ENCODE results near the gene DEPDC1.
"Not testable (repeated sequence)": the region's sequence is repeated elsewhere in the genome, so short reads cannot be mapped to it uniquely, and the experiment has no call there.

The DEPDC1 gene

DNA sequence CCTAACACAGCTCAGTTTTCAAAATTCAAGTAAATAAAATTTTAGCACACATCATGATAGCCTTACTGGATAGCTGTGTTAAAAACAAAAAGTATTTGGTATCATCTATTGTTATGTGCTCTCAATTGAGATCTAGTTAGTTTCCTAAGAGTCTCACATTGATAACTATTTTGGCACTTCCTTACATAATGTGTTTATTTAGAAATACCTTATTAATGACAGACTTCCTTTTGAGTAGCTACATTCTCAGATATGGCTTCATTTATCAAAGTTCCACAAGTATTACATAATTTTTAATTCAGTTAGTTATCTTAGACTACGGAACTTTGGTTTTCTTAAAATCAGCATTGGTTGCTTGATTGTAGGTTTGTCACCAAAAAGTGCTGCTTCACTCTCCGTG is 20.3 kb downstream of the DEPDC1 start:
- not testable (repeated sequence) for DNase-seq (ENCODE audit: low spot score)

DNA sequence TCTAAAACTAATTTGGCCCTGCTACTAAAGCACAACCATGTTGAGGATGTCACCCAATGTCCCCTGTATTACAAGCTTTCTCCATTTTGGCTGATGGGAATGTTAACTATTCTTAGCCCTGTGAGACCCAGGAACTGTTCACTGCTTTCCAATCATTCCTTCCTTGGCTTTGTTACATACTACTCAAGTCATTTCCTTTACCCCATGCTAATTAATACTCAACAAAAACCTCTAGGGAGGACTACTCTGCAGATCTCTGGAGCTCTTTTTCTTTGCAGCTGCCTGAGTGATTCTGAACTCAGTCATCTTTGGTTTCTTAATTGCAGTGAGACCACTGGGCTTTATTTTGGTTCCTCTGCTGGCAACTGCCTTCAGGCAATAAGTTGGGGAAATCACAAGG is 23.8 kb downstream of the DEPDC1 start:
- DNase-seq (ENCODE audit: low spot score) = no peak

DNA sequence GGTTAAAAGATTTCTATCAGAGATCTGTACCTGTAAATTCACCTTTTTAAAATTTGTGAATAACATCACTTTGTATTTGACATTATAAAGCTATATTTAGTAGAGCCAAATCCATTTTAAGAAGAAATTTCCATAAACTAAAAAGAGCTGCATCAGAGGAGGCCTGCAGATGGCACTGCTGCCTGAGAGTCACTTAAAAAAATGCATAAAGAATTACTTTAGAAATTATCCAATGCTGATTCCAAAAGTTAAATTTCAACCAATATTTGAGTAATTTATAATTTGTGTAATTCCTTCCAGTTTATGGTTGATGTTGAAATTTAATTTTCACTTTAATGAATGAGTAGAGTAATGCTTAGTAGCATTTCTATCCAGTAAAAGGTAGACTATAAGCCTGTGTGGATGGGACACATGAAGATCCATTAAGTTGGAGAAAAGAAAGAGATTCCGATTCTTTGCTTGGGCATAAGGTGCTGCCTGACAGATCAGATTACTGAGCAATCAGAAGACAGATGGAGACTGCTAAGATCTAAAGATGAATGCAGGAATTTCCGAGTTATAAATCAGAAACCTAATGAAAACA is 26.4 kb downstream of the DEPDC1 start:
- peak; percentile 17 for DNase-seq (ENCODE audit: low spot score)

DNA sequence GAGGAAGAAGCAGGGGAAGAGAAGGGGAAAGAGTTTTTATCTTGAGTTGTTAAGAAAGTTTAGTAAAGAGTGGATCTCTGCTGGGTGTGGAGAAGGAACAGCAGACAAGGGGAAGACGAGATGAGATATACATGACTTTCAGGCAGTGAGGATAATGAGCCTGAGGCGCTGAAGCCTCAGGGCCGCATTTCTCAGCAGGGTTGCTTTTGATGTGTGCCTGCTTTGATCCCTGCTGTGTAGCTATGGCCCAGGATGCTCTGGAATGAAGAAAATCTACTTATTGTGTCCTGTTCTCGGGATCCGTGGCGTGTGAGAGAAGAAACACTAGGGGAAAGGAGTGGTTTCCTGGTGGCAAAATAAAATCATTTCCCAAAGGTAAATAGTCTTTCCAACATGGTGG is 32.0 kb downstream of the DEPDC1 start:
- DNase-seq (ENCODE audit: low spot score) = no peak

DNA sequence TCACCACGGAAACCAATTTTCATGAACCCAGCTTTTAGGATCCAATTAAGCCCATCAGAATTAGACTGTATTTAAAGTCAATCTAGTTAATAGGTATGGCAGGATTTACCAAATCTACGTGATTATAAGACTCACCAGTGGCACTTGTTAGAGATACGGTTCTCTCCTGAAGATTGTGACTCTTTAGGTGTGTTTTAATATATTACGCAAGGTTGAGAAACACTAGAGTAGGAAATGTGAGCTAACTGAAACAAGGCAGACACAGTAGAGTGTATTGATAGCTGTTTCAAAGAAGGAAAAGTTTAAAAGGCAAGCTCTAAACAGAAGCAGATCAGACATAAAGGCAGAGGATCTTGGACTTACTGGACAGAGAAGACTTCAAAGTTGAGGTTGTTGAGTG is 35.9 kb downstream of the DEPDC1 start:
- no peak for DNase-seq (ENCODE audit: low spot score)

DNA sequence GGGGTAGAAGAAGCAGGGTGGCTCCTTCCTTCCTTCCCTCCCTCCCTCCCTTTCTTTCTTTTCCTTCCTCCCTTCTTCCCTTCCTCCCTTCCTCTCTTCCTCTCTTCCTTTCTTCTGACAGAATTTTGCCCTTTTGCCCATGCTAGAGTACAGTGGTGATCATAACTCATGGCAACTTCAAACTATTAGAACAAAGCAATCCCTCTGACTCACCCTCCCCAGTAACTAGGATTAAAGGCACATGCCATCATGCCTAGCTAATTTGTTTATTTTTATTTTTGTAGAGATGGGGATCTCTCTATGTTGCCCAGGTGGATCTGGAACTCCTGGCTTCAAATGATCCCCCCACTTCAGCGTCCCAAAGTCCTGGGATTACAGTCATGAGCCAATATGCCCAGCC is 37.1 kb downstream of the DEPDC1 start:
- peak; percentile 2 for DNase-seq (ENCODE audit: low spot score)

DNA sequence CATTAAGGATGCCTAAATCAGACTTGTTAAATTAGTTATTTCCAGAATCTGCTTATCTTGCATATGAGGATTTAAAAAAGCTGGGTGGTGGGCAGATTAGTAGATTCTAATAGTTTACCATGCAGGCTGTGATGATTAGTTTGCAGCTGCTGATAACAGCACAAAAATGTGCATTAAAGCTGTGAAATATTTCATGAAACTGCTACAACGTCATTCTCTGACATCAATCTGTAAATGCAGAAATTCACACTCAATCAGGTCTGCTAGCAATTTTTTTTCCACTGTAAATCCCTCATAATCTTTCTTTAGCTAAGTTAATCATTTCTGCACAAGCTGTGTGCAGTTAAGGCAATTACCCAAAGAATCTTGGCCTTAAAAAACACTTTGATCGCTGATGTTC is 37.8 kb downstream of the DEPDC1 start:
- DNase-seq (ENCODE audit: low spot score) = no peak

DNA sequence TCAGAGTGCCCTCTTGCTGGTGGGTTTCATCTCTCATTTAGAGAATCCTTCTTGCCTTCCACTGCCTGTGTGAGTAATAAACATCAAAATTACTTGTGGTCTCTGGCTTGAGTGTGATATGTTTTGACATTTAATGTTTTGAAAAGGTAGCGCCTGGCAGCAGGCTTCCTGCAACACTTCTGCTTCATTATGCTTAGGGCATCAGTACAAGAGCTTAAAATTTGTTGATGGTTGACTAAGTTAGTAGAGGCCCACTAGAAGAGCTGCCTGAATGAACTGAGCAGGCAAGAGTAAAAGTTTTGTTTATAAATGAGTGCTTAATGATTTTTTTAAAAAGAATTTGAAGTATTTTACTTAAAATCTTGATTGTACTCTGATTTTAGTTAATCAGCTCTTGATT is 40.7 kb downstream of the DEPDC1 start:
- no peak for DNase-seq (ENCODE audit: low spot score)

DNA sequence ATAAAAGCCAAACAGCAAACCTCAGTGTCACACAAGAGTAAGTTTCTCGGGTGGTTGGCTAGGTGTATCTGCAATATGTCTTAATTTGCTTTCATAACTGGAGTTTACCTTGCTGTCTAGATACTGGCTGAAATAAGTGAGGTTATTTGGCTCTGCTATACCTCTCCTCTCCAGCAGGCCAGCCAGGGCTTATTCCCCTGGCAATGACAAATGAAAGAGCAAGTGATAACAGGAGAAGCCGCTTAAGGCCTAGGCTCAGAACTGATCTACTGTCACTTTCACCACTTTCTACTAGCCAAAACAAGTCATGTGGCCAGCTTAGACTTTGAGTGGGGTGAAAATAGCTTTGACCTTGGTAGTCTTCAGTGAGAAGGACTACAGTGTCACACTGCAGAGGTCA is 42.3 kb downstream of the DEPDC1 start:
- DNase-seq (ENCODE audit: low spot score) = no peak

DNA sequence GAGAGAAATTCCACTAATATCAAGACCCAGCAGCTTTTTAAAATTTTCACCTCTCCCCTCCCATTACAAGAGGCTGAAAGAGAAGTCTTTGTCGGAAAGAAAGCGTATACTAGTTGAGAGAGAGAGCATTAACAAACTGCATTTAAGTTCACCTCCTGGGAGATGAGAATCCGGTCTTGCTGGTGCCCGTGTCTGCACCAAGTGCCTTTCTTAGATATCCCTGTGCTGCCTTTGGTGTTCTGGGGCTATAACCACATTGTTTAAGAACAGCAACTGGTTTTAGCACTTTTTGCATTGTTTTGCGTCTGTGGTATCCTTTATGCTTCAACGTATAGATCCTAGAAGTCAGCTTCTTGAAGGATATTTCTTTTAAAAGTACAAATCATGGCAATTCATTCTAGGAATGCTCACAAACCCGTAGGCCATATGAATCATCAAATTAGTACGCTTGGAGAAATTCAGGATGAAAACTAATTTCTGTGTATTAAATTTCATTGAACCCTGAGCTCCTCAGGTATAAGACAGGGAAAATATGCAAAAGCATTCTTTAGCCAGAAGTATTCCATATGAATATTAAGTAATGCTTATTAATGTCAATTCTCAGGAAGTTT is 43.7 kb downstream of the DEPDC1 start:
- no peak for DNase-seq (ENCODE audit: low spot score)

DNA sequence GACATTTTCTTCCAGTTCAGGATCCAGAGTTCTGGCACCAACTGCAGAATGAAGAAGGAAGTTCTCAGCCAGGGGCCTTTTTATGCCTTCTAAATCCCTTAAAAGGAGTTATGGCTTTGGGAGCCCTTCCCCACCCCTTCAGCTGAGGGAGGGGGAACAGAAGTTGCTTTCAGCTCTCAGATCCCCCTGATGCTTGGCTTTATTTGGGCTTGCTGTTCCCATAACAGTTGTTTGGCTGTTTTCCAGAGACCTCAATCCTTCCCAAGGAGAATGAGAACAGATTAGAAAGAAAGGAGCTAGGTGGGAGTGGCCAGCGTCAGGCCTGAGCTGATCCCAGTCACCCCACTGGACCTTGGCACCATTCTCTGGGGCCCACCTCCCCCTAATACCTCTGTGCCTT is 47.0 kb downstream of the DEPDC1 start, which contains the start of gene RPE65:
Gene RPE65 (minus strand): TSS at position 54 of the 400 bp plus-strand sequence. CDS start 49 bp downstream, at position 5.
- no peak for DNase-seq (ENCODE audit: low spot score)

DNA sequence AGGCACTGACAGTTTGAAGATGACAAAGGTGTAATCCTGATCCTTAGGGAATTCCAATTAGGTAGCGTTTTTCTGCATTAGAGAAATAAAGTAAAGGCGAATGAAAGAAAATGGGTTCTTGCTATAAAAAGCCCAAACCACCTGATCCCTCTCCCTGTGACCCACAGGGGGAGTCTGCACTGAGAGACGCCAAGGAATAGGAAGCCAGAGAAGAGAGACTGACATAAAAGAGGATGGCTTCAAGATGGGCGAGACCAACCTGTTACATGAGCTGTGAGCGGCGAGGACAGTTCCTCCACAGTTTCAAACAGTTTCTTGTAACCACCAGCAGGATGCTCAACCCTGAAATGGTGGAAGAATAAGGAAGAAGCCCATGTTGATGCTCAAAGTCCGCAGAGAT is 48.5 kb downstream of the DEPDC1 start:
- no peak for DNase-seq (ENCODE audit: low spot score)

DNA sequence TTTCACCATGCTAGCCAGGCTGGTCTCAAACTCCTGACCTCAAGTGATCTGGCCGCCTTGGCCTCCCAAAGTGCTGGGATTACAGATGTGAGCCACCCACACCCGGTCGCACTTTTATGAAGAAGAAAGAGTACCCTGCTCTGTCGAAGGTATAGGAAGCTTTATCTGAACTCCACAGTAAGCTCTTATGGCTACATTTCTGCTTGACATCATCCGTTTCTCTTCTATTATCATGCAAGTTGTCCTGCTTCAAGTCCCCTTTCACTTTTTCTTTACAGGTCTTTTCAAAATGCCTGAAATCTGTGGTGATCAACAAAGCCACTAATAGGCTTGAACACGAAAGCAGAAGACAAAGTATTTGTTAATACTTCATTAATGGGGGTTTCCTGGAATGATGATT is 51.2 kb downstream of the DEPDC1 start:
- no peak for DNase-seq (ENCODE audit: low spot score)

DNA sequence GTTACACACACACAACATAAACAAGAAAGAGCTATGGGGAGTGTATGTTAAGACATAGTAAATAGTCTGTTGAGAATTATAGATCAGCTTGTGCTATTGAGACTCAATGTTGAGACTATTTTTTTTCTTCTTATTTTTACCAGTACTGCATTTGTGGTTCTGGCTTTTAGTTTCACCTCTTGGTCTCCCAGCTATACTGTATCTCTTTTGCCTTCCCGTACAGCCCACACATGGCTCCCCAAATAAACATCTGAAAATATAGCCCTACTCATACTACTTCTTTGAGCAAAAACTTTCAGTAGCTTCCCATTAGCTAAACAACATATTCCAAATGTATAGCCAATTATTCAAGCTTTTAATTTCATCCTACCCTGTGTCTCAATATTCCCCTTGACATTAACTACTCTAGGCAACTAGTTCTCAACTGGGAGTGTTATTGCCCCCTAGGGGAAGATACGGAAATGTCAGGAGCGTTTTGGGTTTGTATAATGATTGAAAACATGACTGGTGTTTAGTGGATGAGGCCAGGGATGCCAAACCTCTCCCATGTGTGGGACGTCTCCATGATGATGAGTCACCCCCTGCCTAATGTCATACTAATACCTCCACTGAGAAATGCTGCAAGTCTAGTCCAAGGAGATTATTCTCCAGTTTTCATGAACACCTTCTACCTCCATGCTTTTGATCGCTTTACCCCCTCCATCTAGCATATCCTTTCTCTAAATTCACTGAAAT is 53.9 kb downstream of the DEPDC1 start:
- DNase-seq (ENCODE audit: low spot score) = peak; percentile 39

DNA sequence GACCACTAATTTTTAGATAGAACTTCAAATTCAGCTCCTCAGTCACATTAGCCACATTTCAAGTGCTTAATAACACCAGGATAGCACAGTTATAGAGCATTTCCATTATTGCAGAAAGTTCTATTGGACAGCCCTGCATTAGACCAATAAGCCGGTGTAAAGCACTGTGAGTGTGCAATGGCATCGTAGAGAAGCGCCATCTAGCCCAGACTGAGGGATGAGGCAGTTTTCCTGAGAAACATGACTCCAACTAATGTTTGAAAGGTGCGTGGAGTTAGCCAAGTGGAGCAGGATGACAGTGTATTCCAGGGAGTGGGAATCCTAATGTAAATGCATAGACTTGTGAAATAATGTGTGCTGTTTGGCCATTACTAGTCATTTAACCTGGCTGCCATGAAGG is 54.9 kb downstream of the DEPDC1 start:
- DNase-seq (ENCODE audit: low spot score) = no peak

DNA sequence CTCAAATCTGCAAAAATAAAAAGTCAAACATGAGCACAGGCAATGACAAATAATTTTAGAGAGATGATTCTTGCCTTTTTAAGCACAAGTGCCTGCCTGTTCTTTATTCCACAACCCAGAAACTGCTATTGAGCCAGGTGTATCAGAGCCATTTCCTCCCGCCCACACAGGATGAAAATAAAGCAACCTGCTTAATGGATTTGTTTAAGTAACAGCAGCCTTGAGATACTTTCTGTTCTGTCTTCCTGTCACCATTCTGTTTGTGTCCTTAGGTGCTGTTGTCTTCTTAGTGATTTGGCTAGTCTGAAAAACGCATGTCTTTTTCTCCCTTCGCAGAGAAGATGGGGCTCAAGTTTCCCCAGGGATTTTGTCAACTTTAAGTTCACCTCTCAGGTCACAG is 58.6 kb downstream of the DEPDC1 start:
- no peak for DNase-seq (ENCODE audit: low spot score)

DNA sequence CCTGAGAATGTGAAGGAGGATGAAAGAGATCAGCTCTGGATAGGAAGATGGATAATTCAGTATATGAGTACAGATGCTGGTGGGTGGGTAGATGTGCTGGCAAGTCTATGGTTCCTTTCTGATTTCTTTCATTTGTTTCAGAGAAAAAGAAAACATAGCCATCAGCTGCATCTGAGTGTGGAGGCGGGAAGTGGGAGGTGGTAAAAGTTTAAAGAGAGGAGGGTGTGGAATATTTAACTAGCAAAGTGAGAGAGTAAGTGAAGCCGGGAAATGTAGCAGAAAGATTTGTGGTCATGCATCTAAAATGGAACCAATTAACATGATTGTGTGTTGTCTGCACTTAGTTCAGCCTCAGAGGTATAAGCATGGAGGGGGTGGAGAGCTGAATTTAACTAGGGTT is 63.5 kb downstream of the DEPDC1 start:
- no peak for DNase-seq (ENCODE audit: low spot score)

DNA sequence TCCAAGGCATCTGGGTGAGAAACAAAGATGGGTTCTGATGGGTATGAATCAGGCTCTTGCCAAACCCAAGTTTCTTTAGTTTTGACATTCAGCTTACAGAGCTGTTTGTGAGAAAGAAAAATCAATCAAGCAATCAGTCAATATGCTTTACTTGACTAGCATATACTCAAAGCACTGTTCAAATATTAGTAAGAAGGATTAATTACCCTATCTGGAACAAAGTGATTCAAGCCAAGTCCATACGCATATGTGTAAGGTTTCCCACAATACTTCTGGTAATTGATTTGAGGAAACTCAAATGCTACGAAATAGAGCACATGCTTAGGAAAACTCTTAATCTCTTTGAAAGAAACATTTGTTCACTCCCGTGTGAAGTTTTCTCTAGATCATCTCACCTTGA is 65.8 kb downstream of the DEPDC1 start:
- no peak for DNase-seq (ENCODE audit: low spot score)

DNA sequence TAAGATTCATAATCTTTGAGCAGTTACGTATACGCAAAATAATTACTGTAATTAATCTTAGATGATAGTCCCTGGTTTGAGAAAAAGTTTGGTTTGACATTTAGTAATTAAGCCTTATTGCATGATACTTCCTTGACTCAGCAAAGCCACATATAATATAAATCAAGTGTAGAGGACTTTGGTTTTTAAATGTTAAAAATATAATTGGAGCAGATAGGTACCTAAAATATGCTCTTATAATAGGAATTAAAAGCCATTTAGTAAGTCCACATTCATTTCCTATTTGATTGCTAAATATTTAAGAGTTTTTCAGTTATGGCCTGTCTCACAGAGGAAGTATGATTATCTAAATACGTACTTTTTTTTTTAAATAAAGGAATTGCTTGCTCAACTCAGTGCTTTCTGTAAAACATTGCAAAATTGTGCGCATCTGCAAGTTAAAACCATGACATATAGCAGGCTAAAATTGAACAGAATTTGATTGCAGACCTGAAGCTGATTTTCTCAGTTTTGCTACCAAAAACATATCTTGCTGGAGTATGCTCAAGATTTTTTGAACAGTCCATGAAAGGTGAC is 67.6 kb downstream of the DEPDC1 start:
- no peak for DNase-seq (ENCODE audit: low spot score)

DNA sequence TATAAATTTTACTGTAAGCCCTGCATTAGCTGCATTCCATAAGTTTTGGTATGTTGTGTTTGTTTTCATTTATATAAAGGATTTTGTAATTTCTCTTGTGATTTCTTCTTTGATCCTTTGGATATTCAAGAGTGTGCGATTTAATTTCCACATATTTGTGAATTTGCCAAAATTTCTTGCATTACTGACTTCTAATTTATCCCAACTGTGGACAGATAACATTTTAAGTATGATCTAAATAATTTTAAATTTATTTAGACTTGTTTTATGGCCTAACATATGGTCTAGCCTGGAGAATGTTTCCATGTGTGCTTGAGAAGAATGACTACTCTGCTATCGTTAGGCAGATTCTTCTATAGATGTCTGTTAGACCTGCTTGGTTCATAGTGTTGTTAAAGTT is 70.3 kb downstream of the DEPDC1 start:
- DNase-seq (ENCODE audit: low spot score) = no peak

All from kidney capillary endothelial cell (primary cell).